Measurements from ENCODE around the gene CDRT15.
"Not testable (repeated sequence)": the region's sequence is repeated elsewhere in the genome, so short reads cannot be mapped to it uniquely, and the experiment has no call there.

The CDRT15 gene

GRCh38 chr17:14198575-14198974 is 38.1 kb downstream of the CDRT15 start:
- Histone ChIP-seq H3K9me3 (ENCODE audit: control insufficient read depth in 1 of 2, low read length in 2 of 2) (no peaks in the 10 kb centered on the region), H3K36me3 (ENCODE audit: control insufficient read depth in 1 of 2, insufficient read depth in 2 of 2, low read length in 2 of 2) (no peaks in the 10 kb centered on the region), H3K27ac (ENCODE audit: low read length) (no peak overlapping the region), H3K4me3 (ENCODE audit: low read depth in 1 of 2, low read length in 2 of 2) (no peak overlapping the region), H3K4me1 (ENCODE audit: control insufficient read depth in 1 of 2, insufficient read depth in 2 of 2, low read length in 2 of 2) (no peaks in the 10 kb centered on the region), H3K27me3 (ENCODE audit: low read depth, low read length) (no peaks in the 10 kb centered on the region)

GRCh38 chr17:14198013-14198412 is 38.6 kb downstream of the CDRT15 start:
- Histone ChIP-seq H3K9me3 (ENCODE audit: control insufficient read depth in 1 of 2, low read length in 2 of 2) (no peaks in the 10 kb centered on the region), H3K27me3 (ENCODE audit: low read depth, low read length) (no peaks in the 10 kb centered on the region), H3K36me3 (ENCODE audit: control insufficient read depth in 1 of 2, insufficient read depth in 2 of 2, low read length in 2 of 2) (no peaks in the 10 kb centered on the region), H3K27ac (ENCODE audit: low read length) (no peak overlapping the region), H3K4me3 (ENCODE audit: low read depth in 1 of 2, low read length in 2 of 2) (no peak overlapping the region), H3K4me1 (ENCODE audit: control insufficient read depth in 1 of 2, insufficient read depth in 2 of 2, low read length in 2 of 2) (no peaks in the 10 kb centered on the region)

- H3K27ac ChIP-seq (ENCODE audit: low read length) = no peak overlapping the region
- H3K4me1 ChIP-seq (ENCODE audit: control insufficient read depth in 1 of 2, insufficient read depth in 2 of 2, low read length in 2 of 2) = no peaks in the 10 kb centered on the region
- no peaks in the 10 kb centered on the region for H3K36me3 ChIP-seq (ENCODE audit: control insufficient read depth in 1 of 2, insufficient read depth in 2 of 2, low read length in 2 of 2)
- H3K27me3 ChIP-seq (ENCODE audit: low read depth, low read length) = no peaks in the 10 kb centered on the region
- no peaks in the 10 kb centered on the region for H3K9me3 ChIP-seq (ENCODE audit: control insufficient read depth in 1 of 2, low read length in 2 of 2)
- no peak overlapping the region for H3K4me3 ChIP-seq (ENCODE audit: low read depth in 1 of 2, low read length in 2 of 2)
Measured at GRCh38 chr17:14197586-14197985, 39.1 kb downstream of the CDRT15 start.

GRCh38 chr17:14197057-14197456 is 39.6 kb downstream of the CDRT15 start:
- Histone ChIP-seq H3K36me3 (ENCODE audit: control insufficient read depth in 1 of 2, insufficient read depth in 2 of 2, low read length in 2 of 2) (no peaks in the 10 kb centered on the region), H3K4me1 (ENCODE audit: control insufficient read depth in 1 of 2, insufficient read depth in 2 of 2, low read length in 2 of 2) (no peaks in the 10 kb centered on the region)

GRCh38 chr17:14196377-14196997 is 40.2 kb downstream of the CDRT15 start:
- no peaks in the 10 kb centered on the region for H3K9me3 ChIP-seq (ENCODE audit: control insufficient read depth in 1 of 2, low read length in 2 of 2)
- no peaks in the 10 kb centered on the region for H3K27me3 ChIP-seq (ENCODE audit: low read depth, low read length)
- H3K4me1 ChIP-seq (ENCODE audit: control insufficient read depth in 1 of 2, insufficient read depth in 2 of 2, low read length in 2 of 2) = no peaks in the 10 kb centered on the region
- no peak overlapping the region for H3K4me3 ChIP-seq (ENCODE audit: low read depth in 1 of 2, low read length in 2 of 2)
- H3K27ac ChIP-seq (ENCODE audit: low read length) = no peak overlapping the region
- H3K36me3 ChIP-seq (ENCODE audit: control insufficient read depth in 1 of 2, insufficient read depth in 2 of 2, low read length in 2 of 2) = no peaks in the 10 kb centered on the region

More at GRCh38 chr17:14197057-14197456, 39.6 kb downstream of the CDRT15 start:
- H3K9me3 ChIP-seq (ENCODE audit: control insufficient read depth in 1 of 2, low read length in 2 of 2) = no peaks in the 10 kb centered on the region
- H3K27ac ChIP-seq (ENCODE audit: low read length) = no peak overlapping the region
- no peaks in the 10 kb centered on the region for H3K27me3 ChIP-seq (ENCODE audit: low read depth, low read length)
- no peak overlapping the region for H3K4me3 ChIP-seq (ENCODE audit: low read depth in 1 of 2, low read length in 2 of 2)

GRCh38 chr17:14192636-14193344 is 43.9 kb downstream of the CDRT15 start:
- not testable (repeated sequence) for H3K9me3 ChIP-seq (ENCODE audit: control insufficient read depth in 1 of 2, low read length in 2 of 2); H3K27ac ChIP-seq (ENCODE audit: low read length); H3K27me3 ChIP-seq (ENCODE audit: low read depth, low read length)

GRCh38 chr17:14192039-14192438 is 44.6 kb downstream of the CDRT15 start:
- not testable (repeated sequence) for H3K4me1 ChIP-seq (ENCODE audit: control insufficient read depth in 1 of 2, insufficient read depth in 2 of 2, low read length in 2 of 2); H3K4me3 ChIP-seq (ENCODE audit: low read depth in 1 of 2, low read length in 2 of 2); H3K27me3 ChIP-seq (ENCODE audit: low read depth, low read length); H3K27ac ChIP-seq (ENCODE audit: low read length); H3K9me3 ChIP-seq (ENCODE audit: control insufficient read depth in 1 of 2, low read length in 2 of 2); H3K36me3 ChIP-seq (ENCODE audit: control insufficient read depth in 1 of 2, insufficient read depth in 2 of 2, low read length in 2 of 2)

More at GRCh38 chr17:14192636-14193344, 43.9 kb downstream of the CDRT15 start:
- not testable (repeated sequence) for H3K4me3 ChIP-seq (ENCODE audit: low read depth in 1 of 2, low read length in 2 of 2); H3K4me1 ChIP-seq (ENCODE audit: control insufficient read depth in 1 of 2, insufficient read depth in 2 of 2, low read length in 2 of 2); H3K36me3 ChIP-seq (ENCODE audit: control insufficient read depth in 1 of 2, insufficient read depth in 2 of 2, low read length in 2 of 2)

- H3K36me3 ChIP-seq (ENCODE audit: control insufficient read depth in 1 of 2, insufficient read depth in 2 of 2, low read length in 2 of 2); H3K27ac ChIP-seq (ENCODE audit: low read length); H3K9me3 ChIP-seq (ENCODE audit: control insufficient read depth in 1 of 2, low read length in 2 of 2); H3K27me3 ChIP-seq (ENCODE audit: low read depth, low read length); H3K4me1 ChIP-seq (ENCODE audit: control insufficient read depth in 1 of 2, insufficient read depth in 2 of 2, low read length in 2 of 2); H3K4me3 ChIP-seq (ENCODE audit: low read depth in 1 of 2, low read length in 2 of 2): not testable (repeated sequence)
Measured at GRCh38 chr17:14191469-14191868, 45.2 kb downstream of the CDRT15 start.

GRCh38 chr17:14190774-14191173 is 45.9 kb downstream of the CDRT15 start:
- H3K4me1 ChIP-seq (ENCODE audit: control insufficient read depth in 1 of 2, insufficient read depth in 2 of 2, low read length in 2 of 2); H3K27me3 ChIP-seq (ENCODE audit: low read depth, low read length); H3K27ac ChIP-seq (ENCODE audit: low read length); H3K36me3 ChIP-seq (ENCODE audit: control insufficient read depth in 1 of 2, insufficient read depth in 2 of 2, low read length in 2 of 2); H3K9me3 ChIP-seq (ENCODE audit: control insufficient read depth in 1 of 2, low read length in 2 of 2); H3K4me3 ChIP-seq (ENCODE audit: low read depth in 1 of 2, low read length in 2 of 2): not testable (repeated sequence)

GRCh38 chr17:14186443-14186842 is 50.2 kb downstream of the CDRT15 start:
- H3K4me1 ChIP-seq (ENCODE audit: control insufficient read depth in 1 of 2, insufficient read depth in 2 of 2, low read length in 2 of 2); H3K9me3 ChIP-seq (ENCODE audit: control insufficient read depth in 1 of 2, low read length in 2 of 2); H3K36me3 ChIP-seq (ENCODE audit: control insufficient read depth in 1 of 2, insufficient read depth in 2 of 2, low read length in 2 of 2); H3K27ac ChIP-seq (ENCODE audit: low read length); H3K4me3 ChIP-seq (ENCODE audit: low read depth in 1 of 2, low read length in 2 of 2); H3K27me3 ChIP-seq (ENCODE audit: low read depth, low read length): not testable (repeated sequence)

All from muscle layer of duodenum (tissue), 2 donors.